ENCODE results near the gene TGFBR2.

DNA sequence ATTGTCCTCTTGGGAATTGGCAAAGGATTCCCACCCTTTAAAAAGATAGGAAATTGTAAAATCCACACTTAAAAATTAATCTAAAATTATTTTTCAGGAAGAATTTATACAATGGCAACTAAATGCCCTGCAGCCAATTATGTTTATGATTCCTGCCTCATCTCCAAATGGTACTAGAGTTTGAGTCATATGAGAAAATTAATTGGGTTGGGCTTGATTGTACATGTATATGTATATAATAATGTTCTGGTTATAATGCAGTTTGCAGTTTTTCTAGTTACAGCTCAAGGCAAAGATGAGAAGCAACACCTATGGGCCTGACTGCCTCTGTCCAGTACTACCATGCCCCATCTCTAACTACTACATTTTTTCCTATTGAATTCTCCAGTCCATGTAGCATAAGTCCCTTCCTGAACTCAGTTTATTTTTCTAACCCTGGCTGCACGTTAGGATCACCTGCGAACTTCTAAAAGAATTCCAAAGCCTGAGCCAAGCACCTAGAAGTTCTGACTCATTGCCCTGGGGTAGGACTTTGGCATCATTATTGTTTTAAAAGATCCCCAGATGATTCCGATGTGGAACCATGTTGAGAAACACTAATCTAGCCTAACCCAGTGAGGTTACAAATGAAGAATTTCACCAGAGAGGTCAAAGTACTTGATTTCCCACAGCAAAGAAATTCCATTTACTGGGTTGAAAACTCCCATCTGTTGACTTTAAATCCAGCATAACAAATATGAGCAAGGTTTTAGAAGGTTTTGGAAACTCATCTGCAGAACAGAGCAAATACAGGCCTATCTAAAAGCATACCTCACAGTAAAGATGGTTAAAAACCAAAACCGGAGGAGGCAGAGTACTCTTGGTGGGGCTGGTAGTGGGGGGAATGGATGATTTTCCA, 19.4 kb downstream of the TGFBR2 start:
- TF ChIP-seq, protein P1, sequence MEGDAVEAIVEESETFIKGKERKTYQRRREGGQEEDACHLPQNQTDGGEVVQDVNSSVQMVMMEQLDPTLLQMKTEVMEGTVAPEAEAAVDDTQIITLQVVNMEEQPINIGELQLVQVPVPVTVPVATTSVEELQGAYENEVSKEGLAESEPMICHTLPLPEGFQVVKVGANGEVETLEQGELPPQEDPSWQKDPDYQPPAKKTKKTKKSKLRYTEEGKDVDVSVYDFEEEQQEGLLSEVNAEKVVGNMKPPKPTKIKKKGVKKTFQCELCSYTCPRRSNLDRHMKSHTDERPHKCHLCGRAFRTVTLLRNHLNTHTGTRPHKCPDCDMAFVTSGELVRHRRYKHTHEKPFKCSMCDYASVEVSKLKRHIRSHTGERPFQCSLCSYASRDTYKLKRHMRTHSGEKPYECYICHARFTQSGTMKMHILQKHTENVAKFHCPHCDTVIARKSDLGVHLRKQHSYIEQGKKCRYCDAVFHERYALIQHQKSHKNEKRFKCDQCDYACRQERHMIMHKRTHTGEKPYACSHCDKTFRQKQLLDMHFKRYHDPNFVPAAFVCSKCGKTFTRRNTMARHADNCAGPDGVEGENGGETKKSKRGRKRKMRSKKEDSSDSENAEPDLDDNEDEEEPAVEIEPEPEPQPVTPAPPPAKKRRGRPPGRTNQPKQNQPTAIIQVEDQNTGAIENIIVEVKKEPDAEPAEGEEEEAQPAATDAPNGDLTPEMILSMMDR (IDR thresholded peaks at IDR 0.05): no peak
- TF ChIP-seq POLR2A (IDR thresholded peaks at IDR 0.05) (no peak), EP300 (IDR thresholded peaks at IDR 0.05) (peak in 1 of 2 donors; percentile 74)
